ENCODE results near the gene KNTC1.

KNTC1 gene

DNA sequence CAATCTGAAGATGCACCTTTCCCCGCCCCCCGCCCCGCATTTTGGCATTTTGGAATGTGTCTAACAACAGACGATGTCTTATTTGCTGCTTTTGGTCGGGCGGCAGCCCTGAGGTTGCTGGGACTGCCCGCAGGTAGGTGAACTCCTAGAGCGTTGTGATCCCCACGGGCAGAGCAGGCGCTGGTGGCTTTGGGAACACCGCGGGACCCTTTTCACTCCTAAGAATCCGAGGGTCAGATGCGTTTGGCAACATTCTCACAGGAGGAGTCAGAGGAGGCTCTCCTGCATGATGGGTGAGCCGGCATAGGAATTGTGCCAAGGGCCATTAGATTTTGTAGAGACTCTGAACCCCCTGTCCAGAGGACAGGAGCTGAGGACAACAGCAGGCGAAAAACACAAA, 134.2 kb downstream of the KNTC1 start:
- H3K36me3 ChIP-seq (ENCODE audit: control insufficient read depth in 1 of 2, insufficient read depth in 2 of 2, low read length in 2 of 2), result no peaks in the 10 kb centered on the region
- no peaks in the 10 kb centered on the region for H3K4me1 ChIP-seq (ENCODE audit: control insufficient read depth in 1 of 2, insufficient read depth in 2 of 2, low read length in 2 of 2)
- H3K27me3 ChIP-seq (ENCODE audit: low read depth, low read length), result no peaks in the 10 kb centered on the region
- no peak overlapping the region for H3K4me3 ChIP-seq (ENCODE audit: low read depth in 1 of 2, low read length in 2 of 2)
- no peak overlapping the region for H3K27ac ChIP-seq (ENCODE audit: low read length)
- no peaks in the 10 kb centered on the region for H3K9me3 ChIP-seq (ENCODE audit: control insufficient read depth in 1 of 2, low read length in 2 of 2)

DNA sequence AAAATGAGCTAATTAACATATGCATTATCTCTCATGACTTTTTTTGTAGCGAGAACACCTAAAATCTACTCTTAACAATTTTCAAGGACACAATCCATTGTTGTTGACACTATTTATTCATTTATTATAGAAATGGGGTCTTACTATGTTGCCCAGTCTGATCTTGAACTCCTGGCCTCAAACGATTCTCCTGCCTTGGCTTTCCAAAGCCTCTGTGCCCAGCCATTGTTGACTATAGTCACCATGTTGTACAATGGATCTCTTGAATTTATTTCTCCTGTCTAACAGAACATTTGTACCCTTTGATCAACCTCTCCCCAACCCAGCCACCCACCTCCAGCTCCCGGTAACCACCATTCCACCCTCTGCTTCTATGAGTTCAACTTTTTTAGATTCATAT, 134.9 kb downstream of the KNTC1 start:
- Histone ChIP-seq H3K4me3 (ENCODE audit: low read depth in 1 of 2, low read length in 2 of 2) (no peak overlapping the region), H3K36me3 (ENCODE audit: control insufficient read depth in 1 of 2, insufficient read depth in 2 of 2, low read length in 2 of 2) (no peaks in the 10 kb centered on the region), H3K27me3 (ENCODE audit: low read depth, low read length) (no peaks in the 10 kb centered on the region), H3K27ac (ENCODE audit: low read length) (no peak overlapping the region), H3K4me1 (ENCODE audit: control insufficient read depth in 1 of 2, insufficient read depth in 2 of 2, low read length in 2 of 2) (no peaks in the 10 kb centered on the region), H3K9me3 (ENCODE audit: control insufficient read depth in 1 of 2, low read length in 2 of 2) (no peaks in the 10 kb centered on the region)

DNA sequence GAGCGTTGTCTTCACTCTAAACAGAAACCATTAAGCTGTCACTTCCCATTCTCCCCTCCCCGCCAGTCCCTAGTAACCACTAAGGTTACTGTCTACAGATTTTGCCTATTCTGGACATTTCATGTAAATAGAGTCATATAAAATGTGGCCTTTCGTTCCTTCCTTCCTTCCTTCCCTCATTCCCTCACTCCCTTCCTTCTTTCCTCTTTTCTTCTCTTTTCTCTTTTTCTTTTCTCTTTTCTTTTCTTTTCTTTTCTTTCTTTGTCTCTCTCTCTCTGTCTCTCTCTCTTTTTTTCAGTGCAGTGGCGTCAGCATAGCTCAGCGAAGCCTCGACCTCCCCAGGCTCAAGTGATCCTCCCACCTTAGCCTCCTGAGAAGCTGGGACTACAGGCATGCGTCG, 138.3 kb downstream of the KNTC1 start:
- H3K27me3 ChIP-seq (ENCODE audit: low read depth, low read length), result no peaks in the 10 kb centered on the region
- no peak overlapping the region for H3K4me3 ChIP-seq (ENCODE audit: low read depth in 1 of 2, low read length in 2 of 2)
- no peaks in the 10 kb centered on the region for H3K36me3 ChIP-seq (ENCODE audit: control insufficient read depth in 1 of 2, insufficient read depth in 2 of 2, low read length in 2 of 2)
- H3K27ac ChIP-seq (ENCODE audit: low read length), result no peak overlapping the region
- no peaks in the 10 kb centered on the region for H3K4me1 ChIP-seq (ENCODE audit: control insufficient read depth in 1 of 2, insufficient read depth in 2 of 2, low read length in 2 of 2)
- no peaks in the 10 kb centered on the region for H3K9me3 ChIP-seq (ENCODE audit: control insufficient read depth in 1 of 2, low read length in 2 of 2)

DNA sequence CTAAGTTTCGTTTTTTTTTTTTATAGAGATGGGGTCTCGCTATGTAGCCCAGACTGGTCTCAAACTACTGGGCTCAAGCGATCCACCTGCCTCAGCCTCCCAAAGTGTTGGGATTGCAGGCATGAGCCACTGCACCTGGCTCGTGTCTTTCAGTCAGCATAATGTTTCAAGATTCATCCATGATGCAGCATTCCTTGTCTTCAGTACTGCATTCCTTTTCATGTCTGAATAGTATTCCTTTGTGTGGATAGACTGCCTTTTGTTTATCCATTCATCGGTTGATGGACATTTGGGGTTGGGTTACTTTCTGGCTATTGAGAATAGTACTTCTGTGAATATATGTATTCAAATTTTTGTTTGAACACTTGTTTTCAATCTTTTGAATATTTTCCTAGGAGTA, 138.7 kb downstream of the KNTC1 start:
- Histone ChIP-seq H3K27me3 (ENCODE audit: low read depth, low read length) (no peaks in the 10 kb centered on the region), H3K36me3 (ENCODE audit: control insufficient read depth in 1 of 2, insufficient read depth in 2 of 2, low read length in 2 of 2) (no peaks in the 10 kb centered on the region), H3K4me1 (ENCODE audit: control insufficient read depth in 1 of 2, insufficient read depth in 2 of 2, low read length in 2 of 2) (no peaks in the 10 kb centered on the region)

DNA sequence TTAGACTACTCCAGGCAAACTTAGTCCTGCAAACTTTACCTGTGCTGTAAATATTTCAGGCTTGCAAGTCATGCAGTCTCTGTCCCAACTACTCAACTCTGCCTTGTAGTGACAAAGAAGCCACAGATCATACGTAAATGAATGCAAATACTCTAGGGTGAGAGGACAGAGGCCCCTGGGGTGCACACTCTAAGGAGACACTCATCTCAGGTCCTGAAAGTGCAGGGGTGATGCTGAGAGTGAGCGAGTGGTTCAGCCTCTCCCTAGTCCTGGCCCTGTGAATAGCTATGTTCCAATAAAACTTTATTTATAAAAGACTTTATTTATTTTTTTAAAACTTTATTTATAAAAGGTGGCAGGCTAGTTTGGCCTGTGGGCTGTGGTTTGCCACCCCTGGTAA, 141.2 kb downstream of the KNTC1 start:
- no peaks in the 10 kb centered on the region for H3K4me1 ChIP-seq (ENCODE audit: control insufficient read depth in 1 of 2, insufficient read depth in 2 of 2, low read length in 2 of 2)

More for the DNA sequence above, 138.7 kb downstream of the KNTC1 start:
- Histone ChIP-seq H3K27ac (ENCODE audit: low read length) (no peak overlapping the region), H3K9me3 (ENCODE audit: control insufficient read depth in 1 of 2, low read length in 2 of 2) (no peaks in the 10 kb centered on the region), H3K4me3 (ENCODE audit: low read depth in 1 of 2, low read length in 2 of 2) (no peak overlapping the region)

DNA sequence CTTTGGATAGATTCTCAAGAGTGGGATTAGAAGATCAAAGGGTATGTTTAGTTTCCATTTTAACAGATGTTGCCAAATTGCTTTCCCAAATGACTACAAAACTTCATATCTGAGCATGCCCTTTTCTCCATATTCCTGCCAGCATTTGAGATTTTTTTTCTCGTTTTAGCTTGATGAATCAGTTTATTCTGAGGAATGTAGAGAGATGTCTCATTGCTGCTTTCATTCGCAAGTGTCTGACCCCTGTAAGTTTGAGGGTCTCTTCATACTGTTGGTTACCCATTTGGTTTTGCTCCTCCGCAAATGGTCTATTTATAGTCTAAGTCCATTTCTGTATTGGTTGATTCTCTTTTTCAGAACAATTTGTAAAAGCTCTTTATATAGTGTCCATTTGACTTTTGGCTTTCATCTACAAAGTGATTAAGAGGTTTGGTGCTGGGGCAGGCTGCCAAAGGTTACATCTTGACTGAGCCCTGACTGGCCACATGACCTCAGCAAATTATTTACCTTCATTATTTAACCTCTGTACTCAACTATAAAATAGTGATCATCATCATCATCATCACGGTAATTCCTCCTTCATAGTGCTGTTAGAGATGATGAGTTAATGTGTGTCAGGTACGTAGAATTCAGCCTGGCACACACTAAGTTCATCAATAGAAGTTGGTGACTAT, 142.5 kb downstream of the KNTC1 start:
- no peak overlapping the region for H3K27ac ChIP-seq (ENCODE audit: low read length)
- no peaks in the 10 kb centered on the region for H3K27me3 ChIP-seq (ENCODE audit: low read depth, low read length)
- no peak overlapping the region for H3K4me3 ChIP-seq (ENCODE audit: low read depth in 1 of 2, low read length in 2 of 2)
- no peaks in the 10 kb centered on the region for H3K36me3 ChIP-seq (ENCODE audit: control insufficient read depth in 1 of 2, insufficient read depth in 2 of 2, low read length in 2 of 2)
- H3K9me3 ChIP-seq (ENCODE audit: control insufficient read depth in 1 of 2, low read length in 2 of 2), result no peaks in the 10 kb centered on the region
- H3K4me1 ChIP-seq (ENCODE audit: control insufficient read depth in 1 of 2, insufficient read depth in 2 of 2, low read length in 2 of 2), result no peaks in the 10 kb centered on the region

More for the DNA sequence above, 141.2 kb downstream of the KNTC1 start:
- Histone ChIP-seq H3K36me3 (ENCODE audit: control insufficient read depth in 1 of 2, insufficient read depth in 2 of 2, low read length in 2 of 2) (no peaks in the 10 kb centered on the region), H3K4me3 (ENCODE audit: low read depth in 1 of 2, low read length in 2 of 2) (no peak overlapping the region), H3K27me3 (ENCODE audit: low read depth, low read length) (no peaks in the 10 kb centered on the region), H3K9me3 (ENCODE audit: control insufficient read depth in 1 of 2, low read length in 2 of 2) (no peaks in the 10 kb centered on the region), H3K27ac (ENCODE audit: low read length) (no peak overlapping the region)

DNA sequence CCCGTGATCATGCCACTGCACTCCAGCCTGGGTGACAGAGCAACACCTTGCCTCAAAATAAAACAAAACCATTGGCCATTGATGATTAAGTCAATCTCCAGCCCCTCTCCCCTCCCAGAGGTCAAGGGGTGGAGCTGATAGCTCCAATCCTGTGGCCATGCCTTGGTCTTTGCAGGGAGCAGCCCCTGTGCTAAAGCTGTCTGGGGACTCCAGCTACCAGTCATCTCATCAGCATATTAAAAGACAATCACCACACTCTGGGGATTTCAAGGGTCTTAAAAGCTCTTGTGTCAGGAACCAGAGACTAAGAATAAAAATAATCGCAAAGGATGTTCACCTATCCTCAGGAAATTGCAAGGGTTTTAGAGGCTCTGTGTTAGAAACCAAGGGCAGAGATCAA, 145.5 kb downstream of the KNTC1 start:
- no peak overlapping the region for H3K27ac ChIP-seq (ENCODE audit: low read length)
- no peaks in the 10 kb centered on the region for H3K36me3 ChIP-seq (ENCODE audit: control insufficient read depth in 1 of 2, insufficient read depth in 2 of 2, low read length in 2 of 2)
- no peaks in the 10 kb centered on the region for H3K9me3 ChIP-seq (ENCODE audit: control insufficient read depth in 1 of 2, low read length in 2 of 2)
- H3K4me1 ChIP-seq (ENCODE audit: control insufficient read depth in 1 of 2, insufficient read depth in 2 of 2, low read length in 2 of 2), result no peaks in the 10 kb centered on the region
- no peak overlapping the region for H3K4me3 ChIP-seq (ENCODE audit: low read depth in 1 of 2, low read length in 2 of 2)
- H3K27me3 ChIP-seq (ENCODE audit: low read depth, low read length), result no peaks in the 10 kb centered on the region
